Right forelimb (tissue), 1 donor: ENCODE data around the gene DNER.
"Not testable (repeated sequence)": the region's sequence is repeated elsewhere in the genome, so short reads cannot be mapped to it uniquely, and the experiment has no call there.

Source experiments
- DNase-seq: peaks from one replicate; pipeline ENCODE4 v3.0.0-alpha.2; 2018

DNER gene

DNA sequence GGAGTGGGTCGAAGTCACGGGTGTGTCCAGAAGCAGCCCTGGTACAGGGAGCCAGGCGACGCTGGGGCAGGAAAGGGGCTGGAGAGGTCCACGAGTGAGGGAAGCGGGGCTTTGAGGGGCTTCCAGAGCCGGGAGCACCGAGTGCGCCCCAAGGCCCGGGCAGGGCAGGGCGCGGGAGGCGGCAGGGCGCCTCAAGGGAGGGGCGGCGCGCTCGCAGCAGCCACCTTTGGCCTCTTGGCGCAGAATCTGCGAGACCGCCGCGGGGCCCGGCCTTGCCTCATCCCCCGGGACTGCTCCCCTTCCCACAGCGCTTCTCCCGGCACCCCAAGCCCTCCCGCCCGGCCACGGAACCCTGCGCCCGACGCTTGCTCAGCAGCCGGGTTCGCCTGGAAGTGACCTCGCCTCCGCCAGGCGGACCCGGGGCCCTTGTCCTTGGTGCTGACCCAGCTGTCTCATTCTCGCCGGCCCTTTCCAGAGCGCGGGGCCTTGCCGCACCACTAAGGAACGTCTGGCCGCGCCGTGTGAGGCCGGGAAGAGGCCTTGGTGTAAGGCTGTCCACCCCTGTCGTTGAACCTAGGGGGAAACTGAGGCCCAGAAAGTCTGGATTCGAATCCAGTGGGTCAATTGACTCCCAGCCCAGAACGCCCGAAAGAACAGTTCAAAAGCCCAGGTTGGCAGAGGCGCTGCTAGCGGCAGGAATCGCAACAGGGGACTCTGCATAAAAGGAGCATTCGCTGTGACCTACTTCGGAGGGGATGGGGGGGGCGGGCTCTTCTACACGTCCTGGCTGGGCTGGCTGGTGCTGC is 584 bp upstream of the DNER start:
- peak; percentile 86 for DNase-seq

DNA sequence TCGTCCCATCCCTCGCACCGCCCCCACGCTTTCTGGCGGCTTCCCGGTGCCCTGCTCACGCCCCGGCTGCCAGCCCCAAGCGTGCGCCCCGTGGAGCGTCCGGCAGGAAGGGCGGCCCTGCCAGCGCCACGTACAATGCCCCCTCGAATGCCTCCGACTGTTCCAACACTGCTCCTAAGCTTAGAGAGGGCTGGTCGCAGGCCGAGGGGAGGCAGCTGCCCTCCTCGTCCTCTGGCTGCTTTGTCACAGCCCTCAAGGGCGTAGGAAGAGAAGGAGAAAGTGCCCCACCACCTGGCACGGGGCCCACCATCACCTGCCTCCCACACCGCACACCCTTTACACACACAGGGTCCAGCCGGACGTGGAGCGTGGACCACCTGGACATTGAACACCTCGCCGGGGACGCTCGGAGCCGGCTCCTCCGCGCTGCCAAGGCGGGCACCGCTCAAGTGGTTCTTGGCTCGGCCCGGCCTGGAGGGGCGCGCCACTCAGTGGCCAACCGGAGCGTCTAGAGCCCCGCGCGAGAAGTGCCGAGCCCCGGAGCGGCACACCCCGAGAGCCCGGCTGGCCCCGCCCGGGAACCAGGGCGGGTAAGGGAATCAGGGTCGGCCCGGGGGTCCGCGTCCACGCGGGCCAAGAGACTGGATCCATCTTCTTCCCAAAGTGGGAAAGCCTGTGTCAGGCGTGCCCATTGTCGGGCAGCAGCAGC is 830 bp downstream of the DNER start:
- DNase-seq: no peak

DNA sequence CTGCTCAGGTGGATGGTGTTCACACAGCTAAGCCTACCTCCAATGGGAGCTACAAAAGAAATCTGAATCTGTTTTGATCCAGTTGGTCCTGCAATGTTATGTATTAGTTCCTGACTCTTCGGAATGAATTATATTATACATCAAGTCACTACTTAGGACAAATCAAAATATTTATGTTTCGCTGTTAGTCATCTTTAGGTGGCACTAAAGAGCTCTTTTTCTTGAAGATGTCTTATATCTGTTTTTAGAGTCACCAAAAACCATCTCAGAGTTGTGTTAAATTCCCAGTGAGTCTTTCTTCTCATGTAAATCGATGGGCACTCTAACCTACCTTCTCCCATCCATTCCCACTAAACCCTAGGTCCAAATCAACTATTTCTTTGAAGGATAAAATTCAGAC is 2.2 kb downstream of the DNER start:
- no peak for DNase-seq

DNA sequence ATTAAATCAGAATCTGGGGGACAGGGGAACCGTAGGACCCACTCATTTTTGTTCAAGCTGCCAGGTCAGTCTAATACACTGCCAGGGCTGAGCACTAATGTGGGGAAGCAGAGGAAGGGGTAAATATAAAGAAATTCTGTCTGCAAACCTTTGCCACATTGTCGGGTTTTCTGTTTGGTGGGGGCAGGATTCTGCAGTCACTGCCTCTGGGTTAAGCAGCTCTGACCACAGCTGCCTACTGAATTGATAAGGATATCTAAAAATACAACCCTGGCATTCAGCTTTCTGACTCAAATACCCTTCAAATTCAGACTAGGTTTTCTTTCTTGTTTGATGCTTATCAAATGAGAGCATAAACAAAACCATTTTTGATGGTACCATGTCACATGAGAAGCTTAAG is 6.0 kb downstream of the DNER start:
- no peak for DNase-seq

DNA sequence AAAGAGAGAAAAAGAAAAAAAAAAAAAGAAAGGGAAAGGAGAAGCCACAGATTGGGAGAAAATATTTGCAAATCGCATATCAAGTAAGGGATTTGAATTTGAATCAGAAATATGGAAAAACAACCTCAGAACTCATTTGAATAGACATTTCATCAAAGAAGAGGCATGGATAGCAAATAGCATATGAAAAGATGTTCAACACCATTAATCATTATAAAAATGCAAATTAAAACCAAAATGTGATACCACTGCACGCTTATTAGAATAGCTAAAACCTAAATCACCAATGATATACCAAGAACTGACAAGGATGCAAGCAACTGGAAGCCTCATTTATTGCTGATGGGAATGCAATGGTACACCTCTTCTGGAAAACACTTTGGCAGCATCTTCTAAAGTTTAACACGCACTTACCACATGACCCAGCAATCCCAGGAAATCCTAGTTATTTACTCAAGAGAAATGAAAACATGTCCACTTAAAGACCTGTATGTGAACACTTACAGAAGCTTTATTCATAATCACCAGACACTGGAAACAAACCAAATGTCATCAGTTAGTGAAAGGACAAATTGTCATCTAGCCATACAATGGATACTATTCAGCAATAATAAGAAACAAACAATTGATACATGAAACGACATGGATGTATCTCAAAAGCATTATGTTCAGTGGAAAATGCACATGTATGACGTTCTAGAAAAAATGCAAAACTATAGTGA is 10.3 kb downstream of the DNER start:
- no peak for DNase-seq

DNA sequence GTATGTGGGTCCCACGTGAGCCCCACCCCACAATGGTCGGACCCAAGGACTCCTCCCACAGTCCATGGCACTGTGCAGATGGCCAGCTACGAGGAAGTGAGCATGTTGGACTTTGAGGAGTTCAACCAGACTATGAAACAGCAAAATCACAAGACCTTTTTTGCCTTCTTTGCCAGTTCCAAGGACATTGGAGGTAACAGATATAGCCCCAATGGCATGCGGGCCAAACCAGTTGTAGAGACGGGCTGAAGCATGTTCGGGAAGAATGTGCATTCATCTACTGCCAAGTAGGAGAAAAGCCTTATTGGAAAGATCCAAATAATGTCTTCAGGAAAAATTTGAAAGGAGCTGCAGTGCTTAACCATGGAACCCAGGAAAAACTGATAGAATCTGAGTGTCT is 12.6 kb downstream of the DNER start:
- no peak for DNase-seq

DNA sequence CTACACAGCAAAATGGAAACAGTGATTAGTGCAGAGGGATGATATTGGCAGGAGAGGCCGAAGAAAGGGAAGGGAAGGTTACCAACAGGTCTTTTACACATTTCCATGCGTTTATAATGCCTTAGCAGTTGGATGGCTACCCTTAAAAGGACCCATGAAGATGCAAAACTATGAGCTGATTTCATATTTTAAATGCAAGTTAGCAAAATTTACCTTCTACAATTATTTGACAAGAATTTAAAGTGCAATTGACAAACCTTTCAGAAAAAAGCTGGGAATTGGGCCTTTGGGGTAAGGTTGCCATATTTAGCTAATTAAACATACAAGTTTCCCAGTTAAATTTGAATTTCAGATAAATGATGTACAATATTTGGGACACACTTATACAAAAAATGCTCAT is 13.3 kb downstream of the DNER start:
- no peak for DNase-seq

DNA sequence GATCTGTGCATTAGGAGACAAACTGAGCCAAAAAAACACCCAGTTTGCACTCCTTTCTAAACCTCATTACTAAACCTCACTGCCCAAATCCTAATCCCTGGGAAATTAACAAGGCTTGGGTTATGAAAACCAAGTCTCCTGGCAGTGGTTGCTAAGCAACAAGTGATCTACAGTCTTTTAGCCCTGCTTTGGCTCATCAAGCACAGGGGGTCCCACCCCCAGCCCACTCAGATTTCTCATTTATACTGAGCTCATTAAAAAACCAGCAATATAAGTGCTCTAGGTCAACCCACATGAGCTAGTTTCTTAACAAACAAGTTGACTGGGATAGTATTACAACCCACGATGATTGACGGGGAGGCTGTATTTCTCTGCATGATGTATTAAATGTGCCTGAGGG is 18.4 kb downstream of the DNER start:
- DNase-seq: no peak

DNA sequence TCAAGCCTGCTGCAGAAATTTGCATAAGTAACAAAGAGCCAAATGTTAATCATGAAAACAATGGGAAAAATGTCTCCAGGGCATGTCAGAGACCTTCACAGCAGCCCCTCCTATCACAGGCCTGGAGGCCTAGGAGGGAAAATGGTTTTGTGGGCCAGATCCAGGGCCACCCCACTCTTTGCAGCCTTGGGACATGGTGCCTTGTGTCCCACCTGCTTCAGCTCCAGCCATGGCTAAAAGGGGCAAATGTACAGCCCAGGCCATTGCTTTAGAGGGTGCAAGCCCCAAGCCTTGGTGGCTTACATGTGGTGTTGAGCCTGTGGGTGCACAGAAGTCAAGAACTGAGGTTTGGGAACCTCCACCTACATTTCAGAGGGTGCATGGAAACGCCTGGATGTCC is 20.5 kb downstream of the DNER start:
- not testable (repeated sequence) for DNase-seq

DNA sequence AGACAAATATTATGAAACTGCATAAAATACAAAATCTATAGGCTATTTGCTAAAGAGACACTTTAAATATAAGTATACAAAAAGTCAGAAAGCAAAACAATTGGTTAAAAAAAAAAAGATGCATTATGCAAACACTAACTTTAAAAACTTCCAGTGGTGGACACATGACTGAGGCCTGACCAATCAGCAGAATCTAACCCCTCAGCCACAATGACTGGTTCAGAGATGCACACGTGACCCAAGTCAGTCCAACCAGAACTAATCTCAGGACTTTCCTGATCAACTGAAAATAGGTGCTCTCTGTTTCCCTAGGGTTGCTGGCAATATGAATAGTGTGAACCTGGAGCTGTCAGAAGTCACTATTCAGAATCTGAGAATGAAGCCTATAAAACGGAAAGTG is 22.7 kb downstream of the DNER start:
- no peak for DNase-seq

DNA sequence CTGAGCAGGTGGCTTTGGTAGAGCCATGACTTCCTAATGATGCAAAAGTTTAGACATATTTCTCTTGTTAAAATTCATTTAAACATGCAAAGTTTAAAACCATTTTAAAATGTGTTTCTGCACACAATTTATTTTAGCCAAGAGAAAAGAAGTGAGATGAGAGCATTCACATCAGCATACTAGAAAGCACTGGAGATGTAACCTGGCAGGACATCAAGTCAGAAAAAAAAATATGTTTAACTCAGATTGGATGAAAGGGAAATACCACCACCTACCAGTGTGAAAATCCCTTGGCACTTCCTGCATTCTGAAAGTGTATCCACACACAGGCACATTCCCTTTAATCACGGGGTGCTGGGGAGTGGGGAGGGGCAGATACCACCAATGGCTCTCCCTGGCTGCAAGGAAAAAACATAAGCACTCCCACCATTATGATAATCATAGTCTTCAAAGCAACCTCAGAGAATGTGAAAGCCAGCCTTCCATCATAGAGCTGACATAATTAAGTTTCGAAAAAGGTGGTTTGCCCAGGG is 25.0 kb downstream of the DNER start:
- DNase-seq: no peak

DNA sequence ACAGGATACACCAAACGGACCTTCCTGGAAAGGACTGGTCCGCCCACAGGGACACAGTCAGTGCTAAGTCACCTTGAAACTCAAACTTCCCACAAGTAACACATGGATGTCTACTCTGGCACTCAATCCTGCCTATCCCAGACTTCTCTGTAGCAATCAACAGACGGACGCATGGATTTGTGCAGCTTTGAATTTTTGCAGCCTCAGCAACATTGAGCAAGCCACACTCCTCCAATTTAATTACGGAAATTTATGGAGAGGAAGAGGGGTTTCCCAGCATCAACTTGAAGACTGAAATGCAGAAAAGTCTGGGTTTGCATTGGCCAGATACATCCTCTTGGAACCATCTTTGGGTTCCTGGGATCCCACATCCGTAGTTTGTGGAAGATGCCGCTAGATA is 26.2 kb downstream of the DNER start:
- no peak for DNase-seq

DNA sequence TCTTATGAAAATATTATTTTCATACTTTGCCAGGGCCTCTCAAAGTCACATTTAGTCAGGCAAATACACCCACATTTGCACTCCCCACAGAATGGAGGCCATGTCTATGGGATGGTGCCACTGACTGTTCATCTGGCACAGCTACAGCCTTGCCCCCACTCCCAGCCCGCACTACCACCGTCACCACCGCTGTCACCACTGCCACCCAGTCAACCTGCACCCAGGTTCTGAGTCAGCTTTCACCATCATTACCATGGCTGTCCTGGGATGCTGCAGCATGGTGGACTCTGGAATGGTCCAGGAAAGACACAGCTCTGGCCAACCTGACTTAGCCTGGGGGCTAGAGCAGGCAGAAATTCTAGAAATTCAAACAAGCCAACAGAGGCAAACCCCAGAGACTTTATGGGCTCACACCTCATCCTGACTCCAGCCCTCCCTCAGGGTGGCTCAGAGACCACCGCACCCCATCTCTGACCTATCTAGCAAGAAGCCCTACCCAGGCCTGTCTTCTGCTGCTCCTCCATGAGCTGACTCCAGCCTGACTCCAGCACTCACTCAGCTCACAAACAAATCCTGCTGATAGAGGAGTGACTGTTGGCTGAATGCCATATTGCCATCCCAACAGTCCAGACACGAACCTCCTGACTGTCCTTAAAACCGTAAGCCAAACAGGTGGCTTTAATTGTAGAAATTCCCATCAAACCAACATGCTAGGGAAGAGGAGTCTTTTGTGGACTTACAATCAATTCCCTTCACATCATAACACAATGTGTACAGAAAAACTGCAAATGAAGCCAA is 28.0 kb downstream of the DNER start:
- no peak for DNase-seq

DNA sequence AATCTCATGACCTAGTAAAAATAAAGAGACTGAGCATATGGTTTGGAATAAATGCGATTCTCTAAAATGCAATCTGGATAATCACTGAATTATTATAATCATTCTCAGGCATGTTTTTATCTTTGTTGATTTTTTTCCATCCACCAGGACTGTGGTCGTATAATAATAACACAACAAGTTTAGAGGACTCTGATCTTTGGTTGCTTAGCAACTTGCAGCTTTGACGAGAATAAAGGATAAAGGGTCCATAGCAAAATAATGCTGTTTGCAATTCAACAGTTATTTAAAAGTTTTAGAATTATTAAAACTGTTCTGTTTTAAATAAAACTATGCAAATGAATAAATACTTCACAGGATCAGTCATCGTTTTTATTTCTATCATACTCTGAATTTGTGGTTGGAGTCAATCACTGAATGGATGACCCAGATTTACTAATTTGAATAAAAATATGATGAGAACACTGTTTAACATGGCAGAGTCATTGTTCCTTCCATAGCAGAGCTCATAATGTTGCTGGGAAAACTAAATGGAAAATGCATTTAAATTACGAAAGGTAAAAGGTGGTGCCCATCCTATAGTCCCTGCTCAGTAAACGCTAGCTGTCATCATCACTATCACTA is 29.3 kb downstream of the DNER start:
- no peak for DNase-seq

DNA sequence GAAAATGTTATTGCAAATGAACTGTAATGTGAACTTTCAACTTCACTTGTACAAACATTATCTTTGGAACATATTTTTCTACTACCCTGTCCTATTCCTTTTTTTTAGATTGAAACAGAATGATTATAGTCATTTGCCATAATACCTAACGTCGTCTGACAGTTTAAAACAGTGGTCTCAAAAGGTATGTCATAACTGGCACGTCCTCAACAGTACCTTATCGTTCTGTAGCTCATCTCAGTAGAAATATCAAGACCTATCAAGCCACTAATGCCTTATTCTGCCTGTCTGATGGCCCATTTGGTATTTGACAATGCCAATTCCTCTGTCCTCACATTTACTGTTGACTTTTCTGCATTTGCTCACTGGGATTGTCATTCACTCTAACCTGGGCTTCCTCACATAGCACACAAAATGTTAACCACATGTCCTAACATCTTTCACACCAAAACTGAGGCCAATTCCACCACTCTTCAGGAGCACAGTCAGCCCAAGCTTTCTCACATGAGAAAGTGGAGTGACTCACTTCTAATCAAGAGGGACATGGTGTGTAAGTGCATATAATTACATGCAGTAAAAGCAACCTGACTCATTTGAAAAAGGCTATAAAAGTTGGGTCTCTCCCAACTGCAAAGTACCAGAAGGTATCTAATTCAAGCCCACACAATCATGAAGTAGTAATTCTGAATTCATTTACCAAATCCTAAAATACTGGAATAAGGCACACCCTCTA is 34.8 kb downstream of the DNER start:
- no peak for DNase-seq

DNA sequence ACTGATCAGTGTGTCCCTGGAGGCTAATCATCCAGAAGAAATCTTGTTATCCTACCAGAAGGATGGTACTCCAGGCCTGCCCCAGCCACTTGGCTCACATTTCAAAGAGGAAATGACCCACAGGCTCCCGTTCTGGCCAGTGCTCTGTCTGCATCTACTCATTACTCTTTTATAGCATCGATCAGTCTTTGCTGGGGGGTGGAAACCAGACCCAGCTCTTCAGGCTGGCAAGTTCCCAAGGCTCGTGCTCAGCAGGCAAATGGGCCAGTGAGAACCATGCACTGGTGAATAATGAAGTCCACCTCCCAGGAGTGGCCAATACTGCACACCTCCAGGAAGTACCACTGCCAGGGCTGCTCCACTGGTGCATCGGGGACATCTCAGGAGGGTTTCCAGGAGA is 38.8 kb downstream of the DNER start:
- DNase-seq: no peak

DNA sequence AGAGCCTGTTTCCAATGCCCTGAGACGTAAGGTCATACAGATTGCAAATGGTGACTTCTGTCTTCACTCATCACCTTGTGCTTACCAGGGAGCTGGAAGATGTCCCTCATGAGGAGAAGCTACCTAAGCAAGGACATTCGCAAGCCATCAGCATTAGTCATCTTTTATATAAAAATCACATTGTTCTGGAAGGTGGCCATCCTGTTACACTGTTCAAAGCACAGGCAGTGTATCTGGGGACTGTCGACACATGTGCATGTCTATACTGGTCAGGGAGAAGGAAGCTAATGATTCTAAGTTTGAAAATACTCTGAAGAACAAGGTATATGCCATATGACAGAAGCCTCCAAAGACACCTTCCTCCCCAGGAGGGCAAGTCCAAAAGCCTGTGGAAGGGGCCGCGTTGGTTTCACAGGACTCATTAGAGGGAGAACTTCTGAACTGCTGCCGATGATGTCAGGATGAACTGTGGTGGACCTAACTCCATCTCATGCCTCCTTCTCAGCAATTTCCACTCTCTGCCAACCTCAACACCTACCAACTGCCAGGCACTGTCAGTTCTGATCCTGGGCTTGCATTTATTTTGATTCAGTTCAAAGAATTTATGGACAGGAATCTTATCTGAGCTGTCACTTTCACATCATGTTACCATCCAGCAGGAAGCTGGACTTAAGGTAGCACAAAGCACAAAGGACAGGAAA is 39.4 kb downstream of the DNER start:
- no peak for DNase-seq

DNA sequence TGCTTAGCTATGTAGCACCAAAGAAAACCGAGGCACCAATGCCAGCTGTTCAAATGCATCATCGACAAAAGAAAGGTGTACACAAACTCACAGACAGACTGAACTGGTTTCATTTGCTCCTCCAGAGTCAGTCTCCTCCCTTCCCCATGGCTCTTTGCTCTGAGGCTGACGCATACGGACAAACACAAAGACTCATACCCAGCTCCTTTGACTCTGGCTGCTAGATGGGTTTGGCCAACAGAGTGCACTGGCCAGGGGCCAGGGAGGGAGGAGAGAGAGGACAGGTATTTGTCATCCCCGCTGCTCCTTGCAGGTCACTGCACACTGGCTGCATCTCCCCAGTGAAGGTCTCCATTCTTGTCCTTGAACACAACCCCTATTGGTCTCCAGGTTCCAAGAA is 40.7 kb downstream of the DNER start:
- no peak for DNase-seq

DNA sequence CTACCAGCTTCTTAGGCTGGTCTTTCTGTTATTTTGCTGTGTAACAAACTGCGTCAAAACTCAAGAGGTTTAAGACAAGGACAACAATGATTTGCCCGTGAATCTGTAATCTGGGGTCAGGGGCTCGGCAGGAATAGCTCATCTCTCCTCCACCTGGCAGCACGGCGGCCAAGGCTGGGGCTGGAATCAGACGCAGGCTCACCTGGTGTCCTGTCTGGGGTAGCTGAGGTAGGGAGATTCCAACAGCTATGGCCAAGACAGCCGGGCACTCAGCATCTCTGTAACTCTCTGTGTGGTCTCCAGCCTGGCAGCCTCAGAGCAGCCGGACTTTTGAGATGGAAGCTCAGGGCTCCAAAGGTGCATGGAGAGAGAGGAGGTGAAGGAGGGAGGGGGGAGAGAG is 42.3 kb downstream of the DNER start:
- no peak for DNase-seq

DNA sequence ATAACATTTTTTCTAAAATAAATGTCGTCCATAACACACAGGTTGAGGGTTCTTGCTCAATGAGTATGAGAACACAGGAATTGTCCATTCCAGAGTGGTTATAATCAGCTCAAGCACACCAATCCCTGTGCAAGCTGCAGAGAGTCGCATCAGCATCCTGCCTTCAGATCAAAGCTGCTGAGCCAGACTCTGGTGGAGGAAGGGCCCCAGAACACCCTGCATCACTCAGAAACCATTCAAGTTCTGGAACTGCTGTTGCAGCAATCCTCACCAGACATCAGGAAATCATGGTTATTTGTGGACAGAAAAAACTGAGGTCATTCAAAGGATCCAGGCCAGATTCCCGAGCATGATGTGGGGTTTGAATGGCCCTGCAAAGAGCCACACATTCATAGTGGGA is 44.5 kb downstream of the DNER start:
- DNase-seq: no peak

DNA sequence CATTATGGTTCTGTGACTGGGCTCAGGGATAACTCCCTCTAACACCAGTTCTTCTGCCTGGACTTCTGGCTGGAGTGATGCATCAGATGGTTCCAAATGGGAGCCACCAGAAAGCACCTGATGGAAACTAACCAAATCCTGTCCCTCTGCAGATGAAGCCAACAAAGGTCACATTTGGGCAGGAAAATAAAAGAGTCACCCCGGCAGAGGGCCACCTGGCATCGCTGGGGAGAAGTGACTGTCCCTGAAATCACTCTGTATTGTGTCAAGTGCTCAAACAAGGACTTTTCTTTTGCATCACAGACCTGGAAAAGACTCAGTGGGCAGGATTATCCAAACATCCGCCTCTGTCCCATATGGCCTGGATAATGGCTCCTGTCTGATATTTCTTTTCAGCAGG is 47.5 kb downstream of the DNER start:
- no peak for DNase-seq
